HEK293 (cell line): ENCODE data around the gene RCHY1.

Experiments used
- CTCF ChIP-seq: fragments of 450-650 bp; formaldehyde crosslinking; IDR thresholded peaks from 2 replicates; pipeline ENCODE4 v1.5.1; 2016; ENCODE audit warnings: missing biosample characterization, missing genetic modification characterization
- KLF16 ChIP-seq: fragments of 450-650 bp; formaldehyde crosslinking; IDR thresholded peaks from 2 replicates; pipeline ENCODE4 v1.5.1; 2017; ENCODE audit warnings: missing biosample characterization, missing genetic modification characterization
- PBX3 ChIP-seq: sonication (generic); formaldehyde crosslinking; IDR thresholded peaks from 2 replicates; pipeline ENCODE4 v1.8.1; 2022; ENCODE audit warnings: mild to moderate bottlenecking, moderate library complexity, missing genetic modification reagents
- RBAK ChIP-seq: fragments of 450-650 bp; formaldehyde crosslinking; IDR thresholded peaks from 2 replicates; pipeline ENCODE4 v1.5.1; 2016; ENCODE audit warnings: missing biosample characterization, missing genetic modification characterization
- TRIM28 ChIP-seq: IDR thresholded peaks from 2 replicates; pipeline ENCODE4 v1.6.1; 2011; ENCODE audit warnings: low read length, control low read depth, borderline replicate concordance
- YY1 ChIP-seq: fragments of 450-650 bp; formaldehyde crosslinking; IDR thresholded peaks from 2 replicates; pipeline ENCODE4 v1.5.1; 2018; ENCODE audit warnings: missing biosample characterization, missing genetic modification characterization
- ZBTB49 ChIP-seq: fragments of 450-650 bp; formaldehyde crosslinking; IDR thresholded peaks from 2 replicates; pipeline ENCODE4 v1.5.1; 2016; ENCODE audit warnings: missing biosample characterization, missing genetic modification characterization, low read depth
- ZNF221 ChIP-seq: fragments of 450-650 bp; formaldehyde crosslinking; IDR thresholded peaks from 2 replicates; pipeline ENCODE4 v1.5.1; 2017; ENCODE audit warnings: missing biosample characterization, missing genetic modification characterization, borderline replicate concordance
- ZNF280D ChIP-seq: fragments of 450-650 bp; formaldehyde crosslinking; IDR thresholded peaks from 2 replicates; pipeline ENCODE4 v1.5.1; 2016; ENCODE audit warnings: missing biosample characterization, missing genetic modification characterization
- ZNF501 ChIP-seq: fragments of 450-650 bp; formaldehyde crosslinking; IDR thresholded peaks from 2 replicates; pipeline ENCODE4 v1.5.1; 2016; ENCODE audit warnings: missing biosample characterization, missing genetic modification characterization
- ZNF560 ChIP-seq: fragments of 450-650 bp; formaldehyde crosslinking; IDR thresholded peaks from 2 replicates; pipeline ENCODE4 v1.5.1; 2017; ENCODE audit warnings: missing biosample characterization, missing genetic modification characterization, borderline replicate concordance
- ZNF596 ChIP-seq: fragments of 450-650 bp; IDR thresholded peaks from 2 replicates; pipeline ENCODE4 v1.5.0; 2018; ENCODE audit warnings: missing biosample characterization, mild to moderate bottlenecking, missing genetic modification characterization, moderate library complexity
- ZNF626 ChIP-seq: fragments of 450-650 bp; sonication (Bioruptor Pico); formaldehyde crosslinking; IDR thresholded peaks from 2 replicates; pipeline ENCODE4 v1.5.1; 2018; ENCODE audit warnings: missing biosample characterization, missing genetic modification characterization, inconsistent platforms
- ZNF707 ChIP-seq: fragments of 450-650 bp; formaldehyde crosslinking; IDR thresholded peaks from 2 replicates; pipeline ENCODE4 v1.5.1; 2016; ENCODE audit warnings: missing biosample characterization, missing genetic modification characterization

GRCh38 chr4:75542824-75543223 is 28.6 kb upstream of the RCHY1 start:
- TF ChIP-seq ZNF280D (tag by site-specific recombination) (no peak), PBX3 (CRISPR knock-in tag) (no peak), ZNF626 (tag by site-specific recombination) (no peak), CTCF (tag by site-specific recombination) (no peak), TRIM28 (no peak), ZNF707 (tag by site-specific recombination) (no peak), ZNF221 (no peak), YY1 (tag by site-specific recombination) (no peak), KLF16 (tag by site-specific recombination) (no peak), ZNF596 (tag by site-specific recombination) (no peak), ZNF560 (tag by site-specific recombination) (no peak), ZBTB49 (tag by site-specific recombination) (no peak), ZNF501 (tag by site-specific recombination) (no peak), RBAK (tag by site-specific recombination) (no peak)
